Vagina (tissue), 2 donors: Measurements from ENCODE around the gene TEX13B. TPM values are rescaled to one million over a fixed set of nuclear protein-coding genes. Genes with fewer than 3 reads are reported as not detected.

Source experiments
- DNase-seq, 2 donors: peaks; one replicate each; pipeline ENCODE4 v3.0.0-alpha.2; 2017; ENCODE audit errors: extremely low spot score in 2 of 2
- H3K27ac ChIP-seq: fragments of 200-600 bp; sonication (generic); one replicate; pipeline ENCODE4 v1.5.1; 2019
- H3K27me3 ChIP-seq: fragments of 200-600 bp; sonication (generic); one replicate; pipeline ENCODE4 v1.5.1; 2019
- H3K36me3 ChIP-seq, 2 donors: fragments of 200-600 bp; sonication (generic); one replicate each; pipeline ENCODE4 v1.5.1; 2017 to 2019
- H3K4me1 ChIP-seq: fragments of 200-600 bp; sonication (generic); one replicate; pipeline ENCODE4 v1.5.1; 2019
- H3K4me3 ChIP-seq, 2 donors: fragments of 200-600 bp; sonication (generic); 1 replicate in 1 of 2; 2 replicates in 1 of 2; pipeline ENCODE4 v1.5.1; 2016 to 2019
- H3K9me3 ChIP-seq: fragments of 200-600 bp; sonication (generic); one replicate; pipeline ENCODE4 v1.5.1; 2019
- CTCF ChIP-seq, 3 experiments: fragments of 450-650 bp in 2 of 3; fragments of 200-600 bp in 1 of 3; sonication (generic) in 1 of 3; IDR thresholded peaks; one replicate each; pipeline ENCODE4 v1.5.1; 2017 to 2019; ENCODE audit warnings: antibody characterized with exemption in 3 of 3, mild to moderate bottlenecking in 2 of 3, moderate library complexity in 2 of 3
- POLR2A ChIP-seq, 2 donors: fragments of 450-650 bp; IDR thresholded peaks; one replicate each; pipeline ENCODE4 v1.6.1; 2017; ENCODE audit warnings: antibody characterized with exemption in 2 of 2, mild to moderate bottlenecking in 2 of 2, moderate library complexity in 2 of 2
- POLR2AphosphoS5 ChIP-seq, 2 donors: sonication (generic); formaldehyde crosslinking; IDR thresholded peaks; one replicate each; pipeline ENCODE4 v1.9.0; 2017; ENCODE audit warnings: antibody characterized with exemption in 2 of 2, mild to moderate bottlenecking in 2 of 2, low read depth in 1 of 2; ENCODE audit not compliant: insufficient read depth in 1 of 2
- intact Hi-C: fragments of 100-400 bp; cut with DNase I; formaldehyde crosslinking; loops from one replicate; pipeline ENCODE4 v1.15.1; 2023
- total RNA-seq: library from RNA; depleted of rRNA; stranded (reverse); fragments of >200 nt; gene quantifications from one replicate; pipeline ENCODE4 v1.2.3, GENCODE V29; 2016

Gene TEX13B
- total RNA-seq, 1 donor from 2014 or later: not detected

GRCh38 chrX:107935664-107936433, 46.3 kb downstream of the TEX13B start:
- H3K4me1 ChIP-seq: no peaks in the 10 kb centered on the region
- no peaks in the 10 kb centered on the region for H3K36me3 ChIP-seq
- no peaks in the 10 kb centered on the region for H3K27me3 ChIP-seq
- intact Hi-C loops: no loop called here
- TF ChIP-seq POLR2A (IDR thresholded peaks at IDR 0.05) (no peak), POLR2AphosphoS5 (IDR thresholded peaks at IDR 0.05; ENCODE audit: insufficient read depth in 1 of 2, low read depth in 1 of 2) (no peak), CTCF (IDR thresholded peaks at IDR 0.05) (no peak)
- H3K9me3 ChIP-seq: no peaks in the 10 kb centered on the region
- no peak for DNase-seq
- H3K4me3 ChIP-seq: peak overlapping the region; percentile 19 to 32
- no peak overlapping the region for H3K27ac ChIP-seq

DNA sequence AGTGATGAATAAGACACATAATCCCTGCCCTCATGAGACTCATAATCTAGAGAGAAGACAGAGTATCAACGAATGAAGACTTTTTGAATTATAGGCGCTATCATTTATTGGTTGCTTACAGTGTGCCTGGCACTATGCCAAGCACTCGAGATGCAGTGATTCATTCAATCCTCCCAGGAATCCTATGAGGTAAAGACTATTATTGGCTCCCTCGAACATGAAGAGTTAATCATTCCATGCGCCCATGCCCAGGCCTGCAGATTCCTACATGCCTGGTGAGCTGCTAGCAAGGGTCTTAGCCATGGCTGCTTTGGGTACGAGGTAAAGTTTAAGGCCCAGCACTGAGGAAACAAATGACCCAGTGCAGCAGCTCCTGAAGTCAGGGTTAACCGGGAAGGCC, 47.0 kb downstream of the TEX13B start:
- Histone ChIP-seq H3K4me3 (peak overlapping the region; percentile 19 to 32), H3K36me3 (no peaks in the 10 kb centered on the region), H3K4me1 (no peaks in the 10 kb centered on the region), H3K27me3 (no peaks in the 10 kb centered on the region), H3K9me3 (no peaks in the 10 kb centered on the region), H3K27ac (no peak overlapping the region)
- intact Hi-C loops: no loop called here
- TF ChIP-seq CTCF (IDR thresholded peaks at IDR 0.05): no peak
- DNase-seq: no peak

GRCh38 chrX:107934262-107934661, 47.9 kb downstream of the TEX13B start:
- no peak overlapping the region for H3K27ac ChIP-seq
- no peak overlapping the region for H3K4me3 ChIP-seq
- H3K27me3 ChIP-seq: no peaks in the 10 kb centered on the region
- no peaks in the 10 kb centered on the region for H3K4me1 ChIP-seq
- intact Hi-C loops: no loop called here
- no peaks in the 10 kb centered on the region for H3K9me3 ChIP-seq
- no peak for DNase-seq
- TF ChIP-seq CTCF (IDR thresholded peaks at IDR 0.05): no peak
- no peak for TF ChIP-seq POLR2A (IDR thresholded peaks at IDR 0.05)
- TF ChIP-seq POLR2AphosphoS5 (IDR thresholded peaks at IDR 0.05; ENCODE audit: insufficient read depth in 1 of 2, low read depth in 1 of 2): no peak
- H3K36me3 ChIP-seq: no peaks in the 10 kb centered on the region

Other genes starting within 250 kb of the TEX13B start
- 780 TPM for gene TSC22D3, start 206.6 kb downstream of the TEX13B start, total RNA-seq
- gene NCBP2L, start 204.6 kb downstream of the TEX13B start, total RNA-seq: not detected
- 25.5 TPM for gene MID2, start 156.5 kb downstream of the TEX13B start, total RNA-seq
- gene VSIG1, start 62.7 kb upstream of the TEX13B start, total RNA-seq: 0.25 TPM
- gene PSMD10, start 109.2 kb upstream of the TEX13B start, total RNA-seq: 33.6 TPM
- 5.4 TPM for gene ATG4A, start 109.4 kb upstream of the TEX13B start, total RNA-seq